HG03520 (cell line): Measurements from ENCODE around the gene DRICH1.
"Not testable (repeated sequence)": the region's sequence is repeated elsewhere in the genome, so short reads cannot be mapped to it uniquely, and the experiment has no call there.

Source experiments
- ATAC-seq: cut with Tn5 transposase; IDR thresholded peaks from one replicate; pipeline ENCODE4 v1.9.1; 2021; ENCODE audit warnings: mild to moderate bottlenecking, moderate library complexity; ENCODE audit not compliant: unreplicated experiment

Gene DRICH1

GRCh38 chr22:23570681-23571080 is 61.4 kb downstream of the DRICH1 start:
- no peak for ATAC-seq

- ATAC-seq, result no peak
Measured at GRCh38 chr22:23569716-23570115, 62.4 kb downstream of the DRICH1 start.

GRCh38 chr22:23569291-23569690 is 62.8 kb downstream of the DRICH1 start:
- ATAC-seq, result no peak

- no peak for ATAC-seq
Measured at GRCh38 chr22:23566705-23567475, 65.2 kb downstream of the DRICH1 start.

GRCh38 chr22:23565915-23566704 is 66.0 kb downstream of the DRICH1 start:
- no peak for ATAC-seq

- no peak for ATAC-seq
Measured at GRCh38 chr22:23565305-23565914, 66.7 kb downstream of the DRICH1 start.

GRCh38 chr22:23564276-23564675 is 67.8 kb downstream of the DRICH1 start:
- no peak for ATAC-seq

- ATAC-seq, result no peak
Measured at GRCh38 chr22:23563111-23563510, 69.0 kb downstream of the DRICH1 start.

- ATAC-seq, result no peak
Measured at GRCh38 chr22:23562186-23562585, 69.9 kb downstream of the DRICH1 start.

GRCh38 chr22:23561025-23561510 is 71.1 kb downstream of the DRICH1 start:
- not testable (repeated sequence) for ATAC-seq

- not testable (repeated sequence) for ATAC-seq
Measured at GRCh38 chr22:23560215-23560614, 71.9 kb downstream of the DRICH1 start.
